NT2/D1 (cell line): ENCODE measurements around the gene CT47C1.

Source experiments
- DNase-seq: peaks from one replicate; pipeline ENCODE4 v3.0.0-alpha.2; 2011; ENCODE audit warnings: low read depth, low spot score
- H3K27me3 ChIP-seq: 2 replicates; pipeline ENCODE4 v1.6.0; 2011; ENCODE audit warnings: mild to moderate bottlenecking; ENCODE audit not compliant: insufficient read length, insufficient read depth
- H3K36me3 ChIP-seq: 2 replicates; pipeline ENCODE4 v1.6.1; 2011; ENCODE audit warnings: mild to moderate bottlenecking, low read length, mixed read lengths; ENCODE audit not compliant: insufficient read depth, insufficient read length
- H3K4me1 ChIP-seq: 2 replicates; pipeline ENCODE4 v1.5.1; 2011; ENCODE audit not compliant: insufficient read depth, insufficient read length
- H3K4me3 ChIP-seq: 2 replicates; pipeline ENCODE4 v1.5.1; 2011; ENCODE audit warnings: low read depth; ENCODE audit not compliant: insufficient read length
- H3K9ac ChIP-seq: 2 replicates; pipeline ENCODE4 v1.6.0; 2011; ENCODE audit warnings: low read depth; ENCODE audit not compliant: insufficient read length
- H3K9me3 ChIP-seq: 2 replicates; pipeline ENCODE4 v1.5.1; 2011; ENCODE audit warnings: mild to moderate bottlenecking, low read length; ENCODE audit not compliant: insufficient read depth
- SUZ12 ChIP-seq: IDR thresholded peaks from 2 replicates; pipeline ENCODE4 v1.6.1; 2011; ENCODE audit not compliant: insufficient read length, insufficient read depth; ENCODE audit errors: extremely low read depth
- YY1 ChIP-seq: IDR thresholded peaks from 2 replicates; pipeline ENCODE4 v1.6.1; 2011; ENCODE audit not compliant: insufficient read length, insufficient read depth
- ZNF274 ChIP-seq: IDR thresholded peaks from 2 replicates; pipeline ENCODE4 v1.6.1; 2011; ENCODE audit warnings: mild to moderate bottlenecking, low read depth, low read length

The CT47C1 gene

GRCh38 chrX:119121341-119121740, 48.5 kb downstream of the CT47C1 start:
- DNase-seq: no peak
- H3K4me1 ChIP-seq: no peaks in the 10 kb centered on the region
- no peaks in the 10 kb centered on the region for H3K36me3 ChIP-seq
- no peaks in the 10 kb centered on the region for H3K27me3 ChIP-seq
- no peak overlapping the region for H3K4me3 ChIP-seq
- TF ChIP-seq SUZ12: no peak
- no peak for TF ChIP-seq YY1
- no peak for TF ChIP-seq ZNF274
- H3K9ac ChIP-seq: no peak overlapping the region
- no peaks in the 10 kb centered on the region for H3K9me3 ChIP-seq
